Glomerular endothelial cell (primary cell): ENCODE results near the gene FBXO2. TPM values are rescaled to one million over a fixed set of nuclear protein-coding genes. Genes with fewer than 3 reads are reported as not detected.

Source experiments
- DNase-seq: peaks from one replicate; pipeline ENCODE4 v3.0.0-alpha.2; 2011; ENCODE audit warnings: low read depth, low spot score; ENCODE audit errors: extremely low read depth
- total RNA-seq: library from RNA; depleted of rRNA; stranded (reverse); fragments of >200 nt; gene quantifications from 2 replicates; pipeline ENCODE4 v1.2.3, GENCODE V29; 2015

The FBXO2 gene, protein sequence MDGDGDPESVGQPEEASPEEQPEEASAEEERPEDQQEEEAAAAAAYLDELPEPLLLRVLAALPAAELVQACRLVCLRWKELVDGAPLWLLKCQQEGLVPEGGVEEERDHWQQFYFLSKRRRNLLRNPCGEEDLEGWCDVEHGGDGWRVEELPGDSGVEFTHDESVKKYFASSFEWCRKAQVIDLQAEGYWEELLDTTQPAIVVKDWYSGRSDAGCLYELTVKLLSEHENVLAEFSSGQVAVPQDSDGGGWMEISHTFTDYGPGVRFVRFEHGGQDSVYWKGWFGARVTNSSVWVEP
- 0.12 and 0.92 TPM in 2 replicates for total RNA-seq

DNA sequence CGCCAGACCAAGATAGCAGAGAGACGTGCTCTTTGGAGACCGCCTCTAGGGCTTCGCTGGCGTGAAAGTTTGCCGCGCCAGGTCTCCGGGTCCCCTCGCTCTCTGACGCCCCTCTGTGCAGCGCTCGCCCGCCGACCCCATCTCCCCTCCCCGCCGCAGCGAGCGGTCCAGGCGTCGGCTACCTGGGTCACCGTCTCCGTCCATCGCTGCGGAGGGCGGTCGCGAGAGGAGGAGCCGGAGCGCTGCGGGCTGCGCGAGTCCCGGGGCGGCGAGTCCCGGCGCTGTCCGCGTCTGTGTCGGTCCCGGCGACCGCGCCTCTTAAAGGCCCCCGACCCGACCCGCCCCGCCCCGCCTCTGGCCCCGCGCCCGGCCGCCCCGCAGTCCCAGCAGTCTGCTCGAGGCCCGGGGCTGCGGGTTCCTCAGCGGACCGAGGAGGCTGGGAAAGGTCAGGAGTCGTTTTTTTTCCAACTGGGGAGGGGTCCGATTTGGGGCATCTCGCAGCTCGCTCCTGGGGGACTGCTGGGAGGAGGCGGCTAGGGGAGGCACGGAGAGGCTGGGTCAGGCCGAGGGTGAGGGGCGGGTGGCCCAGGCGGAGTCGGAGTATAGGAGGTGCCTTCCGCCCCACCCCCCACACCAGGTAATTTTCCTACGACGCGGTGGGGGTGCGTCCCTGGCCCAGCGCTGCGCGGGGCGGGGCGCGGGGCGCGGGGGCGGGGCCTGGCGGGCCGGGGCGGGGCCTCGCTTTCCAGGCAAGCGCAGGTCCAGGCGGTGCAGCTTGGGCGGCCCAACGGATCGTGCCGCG, at the start of gene FBXO2, which contains the start of gene FBXO44:
Gene FBXO2 (minus strand): TSS at position 293 of the 802 bp plus-strand sequence. CDS start 89 bp downstream, at position 204.
Gene FBXO44 (plus strand): TSS at position 741 of the 802 bp plus-strand sequence. CDS start 959 bp downstream, outside the sequence.
- DNase-seq = no peak

DNA sequence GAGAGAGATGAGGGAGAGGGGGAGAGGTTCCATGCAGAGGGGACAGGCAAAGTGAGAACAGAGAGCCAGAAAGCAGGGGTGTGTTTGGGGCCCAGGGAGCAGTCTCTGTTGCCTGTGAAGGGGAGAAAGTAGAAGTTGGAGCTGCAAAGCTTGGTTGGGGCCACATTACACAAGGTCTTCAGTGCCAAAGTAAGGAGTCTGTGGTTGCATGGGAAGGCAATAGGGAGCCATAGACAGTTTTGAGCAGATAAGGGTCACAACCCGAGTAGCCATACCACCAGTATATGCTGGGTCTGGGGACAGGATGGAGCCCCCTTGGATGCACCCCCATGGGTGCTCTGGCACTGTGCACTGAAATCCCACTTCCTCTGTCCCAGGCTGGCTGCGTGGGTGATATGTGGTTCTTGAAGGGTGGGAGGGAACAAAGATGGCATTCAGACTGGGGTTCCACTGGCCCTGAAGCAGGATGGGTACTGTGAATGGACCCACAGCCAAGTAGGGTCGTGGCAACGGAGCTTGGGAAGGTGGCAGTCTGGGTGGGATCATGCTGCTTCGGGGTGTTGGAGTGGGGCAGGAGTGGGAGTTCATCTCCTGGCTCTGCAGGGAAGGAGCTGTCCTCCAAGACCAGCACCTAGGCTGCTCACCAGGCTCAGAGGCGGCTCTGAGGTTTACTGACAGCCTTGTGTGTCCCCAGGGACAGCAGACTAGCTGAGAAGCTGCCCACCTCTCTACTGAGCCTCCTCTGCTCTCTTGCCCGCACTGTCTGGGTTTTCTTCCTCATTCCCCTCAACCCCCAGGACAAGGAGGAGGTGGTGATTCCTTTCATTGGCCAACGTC, 49.3 kb upstream of the FBXO2 start:
- no peak for DNase-seq

DNA sequence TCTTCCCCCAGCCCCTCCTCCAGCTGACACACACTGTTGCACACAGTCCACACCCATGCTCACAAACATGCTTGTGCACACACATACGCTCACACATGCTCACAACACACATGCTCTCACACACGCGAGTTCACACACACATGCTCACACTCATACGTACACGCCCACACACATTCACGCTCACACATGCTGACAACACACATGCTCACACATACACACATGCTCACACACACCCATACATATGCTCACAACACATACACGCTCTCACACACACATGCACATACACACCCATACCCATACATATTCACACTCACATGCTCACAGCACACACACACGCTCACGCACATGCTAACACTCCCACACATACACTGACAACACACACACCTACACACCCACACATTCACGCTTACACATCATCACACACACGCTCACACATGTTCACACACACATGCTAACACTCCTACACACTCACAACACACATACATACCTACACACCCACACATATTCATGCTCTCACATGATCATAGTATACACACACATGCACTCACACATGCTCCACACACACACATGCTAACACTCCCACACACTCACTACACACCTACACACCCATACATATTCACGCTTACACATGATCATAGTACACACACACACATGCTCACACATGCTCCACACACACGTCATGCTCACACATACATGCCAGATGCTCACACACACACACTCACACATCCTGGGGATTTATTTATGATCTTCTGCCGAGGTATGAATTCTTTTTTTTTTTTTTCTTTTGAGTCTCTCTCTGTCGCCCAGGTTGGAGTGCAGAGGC, 48.0 kb upstream of the FBXO2 start:
- no peak for DNase-seq

DNA sequence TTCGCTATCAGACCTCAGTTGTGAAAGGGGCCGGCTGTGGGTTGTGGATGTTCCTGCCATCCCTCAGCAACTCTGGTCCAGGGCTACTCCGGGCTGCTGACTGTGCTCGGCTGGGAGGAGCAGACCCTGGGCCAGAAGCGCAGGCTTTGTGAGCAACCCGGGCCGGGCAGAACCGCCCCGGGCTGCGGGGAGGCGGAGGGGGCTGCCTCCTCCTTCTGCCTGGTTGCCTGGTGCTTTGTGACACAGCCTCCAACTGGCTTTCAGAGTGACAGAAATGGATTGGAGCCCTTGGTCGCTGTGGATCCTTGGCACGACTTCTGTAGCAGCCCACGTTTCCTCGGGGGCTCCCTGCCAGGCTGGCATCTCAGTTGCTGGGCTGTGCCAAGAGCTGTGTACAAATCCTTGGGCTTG, 47.3 kb upstream of the FBXO2 start:
- no peak for DNase-seq

DNA sequence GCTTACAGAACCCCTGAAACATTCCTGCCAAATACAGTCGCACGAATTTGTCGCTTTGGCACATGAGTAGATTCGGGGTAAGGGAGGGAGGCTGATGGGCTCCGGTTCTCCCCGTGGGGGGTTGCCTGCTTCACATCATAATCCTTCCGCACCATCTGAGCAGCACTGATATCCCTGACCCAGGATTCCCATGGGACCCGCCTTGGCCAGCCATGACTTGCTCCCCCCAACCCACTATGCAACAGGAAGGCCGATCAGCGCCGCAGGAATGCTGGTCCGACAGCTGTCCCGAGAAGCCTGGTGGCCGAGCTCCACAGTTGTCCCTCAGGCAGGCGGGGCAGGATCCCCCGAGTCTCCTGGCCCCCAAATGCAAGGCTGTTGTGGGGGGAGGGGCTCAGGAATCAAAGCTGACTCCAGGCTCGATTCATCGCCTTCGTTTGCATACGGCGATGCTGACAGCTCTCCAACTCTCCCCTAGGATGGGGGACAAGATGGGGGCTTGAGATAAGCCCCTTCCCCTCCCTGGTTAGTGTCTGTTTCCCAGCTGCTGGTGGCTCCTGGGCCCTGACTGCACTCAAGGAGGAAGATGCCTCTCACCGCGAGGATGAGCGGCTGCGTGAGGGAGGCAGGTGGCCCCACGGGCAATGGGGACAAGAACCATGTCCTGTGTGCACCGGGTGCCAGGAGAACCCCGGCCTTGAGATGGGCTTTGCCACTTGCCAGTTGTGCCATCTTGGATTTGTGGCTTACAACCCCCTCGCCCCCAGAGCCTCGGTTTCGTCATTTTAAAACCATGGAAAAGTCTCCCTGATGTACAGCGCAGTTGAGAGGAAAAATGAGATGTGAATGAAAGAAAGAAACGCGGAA, 46.6 kb upstream of the FBXO2 start:
- no peak for DNase-seq

DNA sequence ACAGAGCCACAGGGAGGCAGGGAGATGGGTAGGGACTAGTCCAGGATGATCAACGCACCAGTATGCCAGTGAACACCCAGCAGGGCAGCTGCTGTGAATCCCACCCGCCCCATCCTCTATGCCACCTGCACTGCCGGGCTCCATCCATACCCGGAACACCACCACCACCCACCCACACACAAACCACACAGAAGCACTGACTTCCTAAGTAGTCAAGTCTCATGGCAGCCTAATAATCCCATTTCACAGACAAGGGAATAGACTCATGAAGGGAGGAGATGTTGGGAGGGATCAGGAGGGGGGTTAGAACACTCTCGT, 43.6 kb upstream of the FBXO2 start:
- no peak for DNase-seq

DNA sequence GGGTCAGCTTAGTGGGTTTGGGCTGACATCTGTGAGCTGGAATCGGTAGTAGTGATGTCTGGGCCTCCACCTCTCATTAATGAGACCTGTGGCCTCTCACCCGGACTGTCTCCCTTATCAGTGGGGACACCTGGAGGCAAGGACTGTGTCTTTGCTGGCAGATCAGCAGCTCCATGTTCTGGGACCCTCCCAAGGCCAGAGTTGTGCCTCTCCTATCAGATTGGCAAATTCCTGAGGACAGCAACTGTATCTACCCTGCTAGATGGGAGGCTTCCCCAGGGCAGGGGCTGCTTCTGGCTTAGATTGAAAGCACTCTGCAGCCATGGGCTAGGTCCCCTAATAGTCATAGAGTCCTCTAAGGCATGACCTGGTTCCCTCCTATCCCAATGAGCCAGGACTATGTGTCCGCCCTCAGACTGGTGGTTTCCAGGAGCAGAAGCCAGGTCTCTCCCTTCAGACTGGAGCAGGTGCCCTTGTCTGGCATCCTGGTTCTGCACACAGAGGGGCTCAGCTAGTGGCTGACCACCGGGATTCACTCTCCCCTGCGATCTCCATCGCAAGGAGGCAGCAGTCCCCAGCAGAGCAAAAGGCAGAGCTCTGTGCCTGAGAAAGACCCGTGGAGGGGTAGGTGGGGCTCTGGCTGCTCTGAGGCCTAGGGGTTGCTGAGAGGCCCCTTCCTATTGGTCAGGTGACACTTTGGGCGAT, 43.1 kb upstream of the FBXO2 start:
- no peak for DNase-seq

DNA sequence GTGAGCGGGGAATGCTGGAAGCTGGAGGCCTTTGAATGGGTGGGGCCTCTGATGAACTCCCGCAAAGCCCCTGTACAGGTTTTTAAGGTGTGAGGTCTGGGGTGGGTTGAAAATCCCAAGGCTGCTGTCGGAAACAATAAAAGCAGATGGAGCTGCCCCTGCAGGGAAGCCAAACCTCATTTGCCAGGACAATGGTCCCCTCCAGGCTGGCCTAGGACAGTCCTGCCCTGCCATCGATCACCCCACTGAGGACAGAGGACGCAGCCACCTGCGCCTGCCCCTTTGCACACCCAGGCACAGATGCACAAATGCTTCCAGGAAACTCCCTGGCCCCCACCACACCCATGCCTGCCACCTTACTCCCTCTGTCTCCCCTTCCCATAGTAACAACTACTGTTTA, 41.6 kb upstream of the FBXO2 start:
- no peak for DNase-seq

DNA sequence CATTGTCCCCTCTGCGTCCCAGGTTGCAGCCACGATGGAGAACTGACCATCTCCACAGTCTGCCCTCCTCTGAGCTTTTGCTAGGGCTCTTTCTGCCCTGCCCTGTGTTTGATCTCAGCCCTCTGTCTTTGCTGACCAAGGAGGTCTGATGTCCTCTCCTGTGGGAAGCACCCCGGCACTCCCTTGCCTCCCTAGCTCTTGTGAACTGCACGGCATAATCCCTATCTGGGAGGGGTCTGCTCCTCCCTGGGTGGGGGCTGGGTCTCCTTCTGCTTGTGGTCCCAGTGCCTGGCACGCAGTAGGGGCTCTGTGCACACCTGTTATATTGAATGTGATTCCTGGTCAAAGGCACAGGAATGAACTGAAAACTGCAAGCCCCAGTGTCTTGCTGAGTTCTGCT, 39.7 kb upstream of the FBXO2 start:
- DNase-seq = no peak

DNA sequence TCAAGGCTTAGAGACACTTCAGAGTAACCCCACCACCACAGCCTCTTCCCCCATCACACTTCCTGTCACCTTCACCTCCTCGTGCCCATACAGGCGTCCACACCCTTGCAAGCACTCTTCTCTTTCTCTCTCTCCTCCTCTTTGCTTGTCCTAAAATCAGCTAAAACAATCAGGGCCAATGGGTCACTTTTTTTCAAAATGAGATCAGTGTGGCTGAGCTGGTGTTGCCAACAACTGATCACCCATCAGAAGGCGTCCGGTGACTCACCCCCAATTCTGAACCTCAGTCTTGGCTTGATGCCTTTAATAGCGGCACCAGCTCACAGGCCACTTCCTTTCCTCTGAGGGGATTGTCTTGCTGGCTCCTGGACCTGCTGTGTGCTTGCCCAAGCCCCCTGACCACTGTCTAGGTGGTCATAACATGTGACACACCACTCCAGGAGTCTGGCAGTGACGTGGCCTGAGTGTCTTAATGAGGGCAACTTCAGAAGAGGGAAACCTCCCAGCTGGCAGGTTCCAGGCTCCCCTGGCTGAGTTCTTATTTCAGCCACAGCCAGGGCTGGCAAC, 38.9 kb upstream of the FBXO2 start:
- DNase-seq = peak; percentile 52

DNA sequence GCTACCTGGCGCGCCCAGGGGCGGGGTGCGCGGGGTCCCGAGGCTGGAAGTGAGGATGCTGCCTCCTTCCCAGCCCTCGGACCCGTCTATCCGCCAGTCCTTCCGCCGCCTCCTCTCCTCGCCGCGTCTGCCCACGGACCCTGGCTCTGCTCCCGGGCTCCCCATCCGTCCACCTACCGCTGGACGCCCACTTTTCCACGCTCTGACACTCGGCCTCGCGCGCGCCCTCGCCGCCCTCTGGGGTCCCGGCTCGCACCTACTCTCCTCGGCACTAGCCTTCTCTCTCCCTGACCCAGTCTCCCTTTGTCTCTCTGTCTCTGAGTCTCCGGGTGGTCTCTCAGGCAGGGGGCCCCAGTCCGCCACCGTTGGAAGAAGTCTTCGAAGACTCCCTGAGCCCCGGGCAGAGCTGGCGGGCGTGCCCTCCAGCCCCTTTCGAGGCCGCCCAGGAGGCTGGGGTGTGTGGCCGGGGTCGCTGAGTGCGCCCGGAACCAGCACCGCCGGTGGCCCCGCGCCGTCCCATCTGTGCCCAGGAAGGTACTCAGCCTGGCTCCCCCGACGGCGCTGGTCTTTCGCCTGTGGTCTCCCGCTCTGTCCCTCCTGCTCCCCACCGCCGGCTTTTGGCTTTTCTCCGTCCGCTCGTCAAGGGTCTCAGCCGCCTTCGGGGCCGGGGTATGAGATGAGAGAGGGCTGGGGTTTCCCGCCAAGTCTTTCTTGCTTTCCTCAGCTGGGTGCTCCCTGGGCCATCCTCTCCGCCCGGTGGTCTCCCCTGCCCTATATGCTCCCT, 37.9 kb upstream of the FBXO2 start:
- DNase-seq = no peak

DNA sequence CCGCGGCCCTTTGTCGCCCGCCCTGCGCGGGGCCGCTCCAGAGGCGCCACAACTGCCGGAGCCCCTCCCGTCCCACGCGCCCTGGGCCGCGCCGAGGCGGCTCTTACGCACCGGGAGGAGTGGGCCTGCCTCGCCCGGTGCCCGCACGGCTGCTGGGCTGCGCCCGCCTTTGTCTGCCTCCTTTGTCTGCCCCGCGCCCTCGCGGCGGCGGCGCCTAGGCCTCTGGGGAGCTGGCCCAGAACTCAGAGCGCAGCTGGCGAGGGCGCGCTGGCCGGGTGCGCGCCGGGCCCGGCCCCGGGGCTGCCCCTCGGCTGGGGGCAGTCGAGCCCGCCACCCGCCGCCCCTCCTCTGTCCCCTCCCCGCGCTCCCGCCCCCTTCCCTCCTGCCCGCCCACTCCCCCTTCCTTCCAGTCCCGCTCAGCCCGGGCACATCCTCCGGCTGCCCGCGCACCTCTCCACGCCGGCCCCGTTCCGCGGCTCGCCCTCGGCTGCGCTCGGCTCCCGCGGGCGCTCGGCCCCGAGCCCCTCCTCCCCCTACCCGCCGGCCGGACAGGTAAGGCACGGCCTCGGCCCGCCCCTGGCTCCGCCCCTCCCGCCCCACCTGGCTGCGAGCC, 37.2 kb upstream of the FBXO2 start, which contains the start of gene DRAXIN:
Gene DRAXIN (plus strand): TSS at position 409 of the 613 bp plus-strand sequence. CDS start 14,549 bp downstream, outside the sequence.
- no peak for DNase-seq

DNA sequence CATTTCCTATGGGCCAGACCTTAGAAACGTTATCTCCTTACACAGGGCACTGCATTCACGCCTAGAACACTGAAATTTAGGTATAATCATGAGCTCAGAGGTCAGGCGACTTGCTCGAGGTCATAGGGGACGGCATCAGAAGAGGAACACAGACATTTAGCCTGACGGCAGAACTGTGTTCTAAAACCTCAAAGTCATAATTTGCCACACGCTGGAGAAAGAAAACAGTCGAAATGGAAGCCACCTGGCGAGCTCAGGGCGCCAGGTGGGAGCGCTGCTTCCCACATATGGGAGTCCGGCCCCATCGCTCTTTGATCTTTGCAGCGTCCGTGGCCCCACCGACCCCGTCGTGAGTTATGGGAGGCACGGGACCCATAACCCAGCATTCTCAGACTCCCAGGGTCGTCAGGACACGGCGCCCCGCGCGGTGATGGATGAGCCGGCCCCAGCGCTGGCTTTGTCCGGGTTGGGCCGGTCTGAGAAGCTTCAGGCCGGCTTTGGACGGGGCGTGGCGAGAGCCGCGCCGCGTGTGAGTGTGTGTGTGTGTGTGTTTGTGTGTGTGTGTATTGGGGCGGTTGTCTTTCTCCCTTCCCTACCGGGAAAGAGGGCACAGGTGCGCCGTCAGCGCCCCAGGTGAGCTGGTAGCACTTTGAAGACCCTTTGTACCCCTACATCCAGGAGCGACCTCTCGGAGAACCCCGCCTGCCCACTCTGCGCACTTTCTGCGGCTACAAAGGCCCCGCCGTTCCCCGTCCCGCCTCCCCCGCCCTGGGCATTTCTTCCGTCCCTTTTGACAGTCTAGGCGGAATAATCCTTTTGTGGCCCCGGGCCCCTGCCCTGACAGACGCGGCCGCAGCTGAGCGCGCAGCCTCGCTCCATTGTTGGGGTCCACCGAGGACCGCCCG, 36.4 kb upstream of the FBXO2 start:
- DNase-seq = no peak

DNA sequence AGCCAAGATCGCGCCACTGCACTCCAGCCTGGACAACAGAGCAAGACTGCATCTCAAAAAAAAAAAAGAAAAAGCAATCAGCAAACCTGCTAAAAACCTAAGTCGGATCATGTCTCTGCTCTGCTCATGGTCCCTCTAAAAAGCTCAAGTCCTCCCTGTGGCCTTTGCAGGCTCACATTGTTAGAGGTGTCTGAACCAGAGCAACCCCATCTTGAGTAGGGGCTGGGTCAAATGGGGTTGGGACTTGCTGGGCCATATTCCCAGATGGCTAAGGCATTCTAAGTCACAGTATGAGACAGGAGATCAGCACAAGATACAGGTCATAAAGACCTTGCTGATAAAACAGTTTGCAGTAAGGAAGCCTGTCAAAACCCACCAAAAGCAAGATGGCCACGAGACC, 34.3 kb upstream of the FBXO2 start:
- no peak for DNase-seq

DNA sequence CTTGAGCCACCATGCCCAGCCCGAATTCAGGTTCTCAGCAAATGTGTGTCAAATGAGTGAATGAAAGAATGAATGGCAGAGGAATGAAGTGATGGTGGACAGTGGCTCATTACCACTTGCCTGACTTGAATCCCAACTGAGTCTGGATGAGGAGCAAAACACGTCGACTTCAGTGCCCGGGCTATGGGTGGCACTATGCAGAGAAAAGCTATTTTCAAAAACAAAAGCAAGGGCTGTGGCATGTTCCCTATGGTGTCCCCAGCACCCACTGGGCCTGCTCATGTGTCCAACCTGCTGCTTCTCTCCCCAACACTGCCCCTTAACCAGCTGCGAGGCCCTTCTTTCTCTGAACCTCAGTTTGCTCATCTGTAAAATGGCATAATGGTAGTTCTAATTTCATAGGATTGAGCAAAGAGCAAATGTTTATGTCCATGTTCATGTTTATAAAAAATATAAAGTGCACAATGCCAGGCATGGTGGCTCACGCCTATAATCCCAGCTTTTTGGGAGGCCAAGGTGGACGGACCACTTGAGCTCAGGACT, 31.1 kb upstream of the FBXO2 start:
- DNase-seq = no peak

DNA sequence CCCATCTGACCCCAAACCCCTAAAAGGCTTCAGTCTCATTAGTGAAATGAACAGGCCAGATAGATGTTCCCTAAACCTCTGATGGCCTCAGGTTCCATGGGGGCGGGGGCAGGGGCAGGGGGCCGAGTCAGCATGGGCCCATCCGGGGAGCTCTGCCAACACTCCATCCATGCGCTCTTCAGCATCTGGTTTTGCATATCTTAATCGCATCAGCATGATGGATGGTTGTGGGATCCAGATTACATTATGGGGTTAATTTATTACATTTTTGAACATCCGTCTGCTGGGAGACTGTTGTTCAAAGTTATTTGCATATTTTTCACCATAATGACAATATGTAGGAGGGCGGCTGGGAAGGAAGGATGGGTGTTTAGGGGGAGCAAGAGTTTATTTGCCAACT, 29.8 kb upstream of the FBXO2 start:
- DNase-seq = no peak
